ENCODE data around the gene ENHO. TPM values are rescaled to one million over a fixed set of nuclear protein-coding genes. Genes with fewer than 3 reads are reported as not detected.

The ENHO gene
- total RNA-seq, 6 experiments from 2014 or later: 1.5 to 2.7 (median 2.1) TPM

DNA sequence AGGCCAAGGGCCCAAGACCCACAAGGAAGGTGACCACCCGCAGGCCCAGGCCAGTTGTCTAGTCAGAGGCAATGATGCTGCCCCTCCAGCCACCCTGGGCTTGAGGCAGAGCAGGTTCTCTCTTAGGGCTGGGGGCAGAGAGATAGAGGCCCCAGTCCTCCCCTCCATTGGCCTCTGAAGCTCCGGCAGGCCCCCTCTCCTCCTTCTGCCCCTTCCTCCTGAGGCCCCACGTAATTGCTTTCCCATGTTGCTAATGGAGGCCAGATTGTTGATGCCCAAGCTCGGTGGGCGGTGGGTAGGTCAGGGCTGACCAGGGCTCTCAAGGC is 26.6 kb upstream of the ENHO start:
- H3K27ac ChIP-seq: no peak overlapping the region
- TF ChIP-seq POLR2A (IDR thresholded peaks at IDR 0.05): no peak
- TF ChIP-seq, protein P1, sequence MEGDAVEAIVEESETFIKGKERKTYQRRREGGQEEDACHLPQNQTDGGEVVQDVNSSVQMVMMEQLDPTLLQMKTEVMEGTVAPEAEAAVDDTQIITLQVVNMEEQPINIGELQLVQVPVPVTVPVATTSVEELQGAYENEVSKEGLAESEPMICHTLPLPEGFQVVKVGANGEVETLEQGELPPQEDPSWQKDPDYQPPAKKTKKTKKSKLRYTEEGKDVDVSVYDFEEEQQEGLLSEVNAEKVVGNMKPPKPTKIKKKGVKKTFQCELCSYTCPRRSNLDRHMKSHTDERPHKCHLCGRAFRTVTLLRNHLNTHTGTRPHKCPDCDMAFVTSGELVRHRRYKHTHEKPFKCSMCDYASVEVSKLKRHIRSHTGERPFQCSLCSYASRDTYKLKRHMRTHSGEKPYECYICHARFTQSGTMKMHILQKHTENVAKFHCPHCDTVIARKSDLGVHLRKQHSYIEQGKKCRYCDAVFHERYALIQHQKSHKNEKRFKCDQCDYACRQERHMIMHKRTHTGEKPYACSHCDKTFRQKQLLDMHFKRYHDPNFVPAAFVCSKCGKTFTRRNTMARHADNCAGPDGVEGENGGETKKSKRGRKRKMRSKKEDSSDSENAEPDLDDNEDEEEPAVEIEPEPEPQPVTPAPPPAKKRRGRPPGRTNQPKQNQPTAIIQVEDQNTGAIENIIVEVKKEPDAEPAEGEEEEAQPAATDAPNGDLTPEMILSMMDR (IDR thresholded peaks at IDR 0.05): no peak
- ATAC-seq (no peak), DNase-seq (no peak)
- H3K36me3 ChIP-seq: no peaks in the 10 kb centered on the region
- no peak overlapping the region for H3K4me3 ChIP-seq
- WGBS (ENCODE audit: insufficient coverage, low coverage, low lambda C conversion rate, missing lambda C conversion rate): no CpG with 5 or more reads among the region's 5 CpGs
- H3K9me3 ChIP-seq: no peaks in the 10 kb centered on the region
- intact Hi-C loops (cut with DNase I): no loop called here
- no peaks in the 10 kb centered on the region for H3K27me3 ChIP-seq
- H3K4me1 ChIP-seq: peaks cover 0 to 7% (median 2%) of the 10 kb centered on the region in 4 donors

- H3K36me3 ChIP-seq: no peaks in the 10 kb centered on the region
- no peak overlapping the region for H3K4me3 ChIP-seq
- intact Hi-C loops (cut with DNase I): loop anchor here in 1 of 2 donors (2.0 kb wide), 1 partner anchor 45 kb away; no protein-coding TSS in a partner anchor
- no peaks in the 10 kb centered on the region for H3K9me3 ChIP-seq
- DNase-seq (peak; percentile 78 to 80 (median 80)), ATAC-seq (peak; percentile 81 to 87 (median 85))
- H3K27me3 ChIP-seq: no peaks in the 10 kb centered on the region
- H3K27ac ChIP-seq: no peak overlapping the region
- 6% methylated on average over 13 of the region's 13 CpGs for WGBS (ENCODE audit: insufficient coverage, low coverage, low lambda C conversion rate, missing lambda C conversion rate)
- peaks cover 0 to 16% (median 8%) of the 10 kb centered on the region in 4 donors for H3K4me1 ChIP-seq
- TF ChIP-seq, protein P1 (IDR thresholded peaks at IDR 0.05): peak; percentile 83 to 91 (median 88)
- TF ChIP-seq POLR2A (IDR thresholded peaks at IDR 0.05): no peak
Observed at GRCh38 chr9:34547960-34548611, 25.3 kb upstream of the ENHO start.

GRCh38 chr9:34546834-34547827 is 24.3 kb upstream of the ENHO start:
- ATAC-seq (peak; percentile 63 to 74 (median 73)), DNase-seq (peak in 2 of 3 donors; percentile 66 to 77)
- no peak overlapping the region for H3K4me3 ChIP-seq
- TF ChIP-seq, protein P1 (IDR thresholded peaks at IDR 0.05): peak; percentile 59 to 74 (median 70)
- no peak for TF ChIP-seq POLR2A (IDR thresholded peaks at IDR 0.05)
- no peak overlapping the region for H3K27ac ChIP-seq
- peaks cover 0 to 17% (median 8%) of the 10 kb centered on the region in 4 donors for H3K4me1 ChIP-seq
- no peaks in the 10 kb centered on the region for H3K9me3 ChIP-seq
- no peaks in the 10 kb centered on the region for H3K27me3 ChIP-seq
- WGBS (ENCODE audit: insufficient coverage, low coverage, low lambda C conversion rate, missing lambda C conversion rate): 55% methylated on average over 11 of the region's 16 CpGs
- intact Hi-C loops (cut with DNase I): loop anchor here in 1 of 2 donors (2.0 kb wide), 1 partner anchor 46 kb away; no protein-coding TSS in a partner anchor
- H3K36me3 ChIP-seq: no peaks in the 10 kb centered on the region

DNA sequence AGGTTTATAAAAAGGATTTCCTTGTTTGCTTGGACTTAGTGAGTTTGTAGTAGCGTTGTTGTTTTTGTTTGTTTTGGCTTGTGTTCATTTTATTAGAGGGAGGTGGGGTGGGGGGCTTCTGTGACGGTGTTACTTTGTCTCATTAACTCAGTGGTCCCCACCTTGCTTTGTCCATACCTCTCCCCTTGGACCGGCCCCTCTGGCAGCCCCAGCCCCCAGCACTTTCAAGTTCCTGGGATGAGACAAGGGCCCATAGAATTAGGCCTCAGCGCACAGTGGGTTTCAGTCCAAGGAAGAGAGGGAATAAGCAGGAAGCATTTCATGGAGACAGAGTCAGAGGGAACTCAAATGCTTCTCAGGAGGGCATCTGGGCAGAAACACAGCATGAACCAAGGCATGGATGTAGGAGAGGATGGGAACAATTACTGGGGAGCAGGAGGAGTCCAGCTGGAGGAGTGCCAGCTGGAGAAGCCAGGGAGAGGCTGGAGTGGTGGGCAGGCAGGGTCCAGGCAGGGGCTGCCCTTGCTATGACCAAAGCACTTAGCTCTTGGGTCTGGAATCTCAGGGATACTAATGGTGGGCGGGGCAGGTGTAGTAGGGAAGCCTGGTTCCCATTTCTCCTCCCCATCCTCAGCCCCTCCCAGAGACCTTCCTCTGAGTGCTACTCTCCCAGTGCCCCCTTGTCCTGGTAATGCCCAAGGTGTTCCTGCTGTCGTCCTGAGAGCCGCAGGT is 23.5 kb upstream of the ENHO start:
- Histone ChIP-seq H3K9me3 (no peaks in the 10 kb centered on the region), H3K4me3 (no peak overlapping the region), H3K4me1 (peaks cover 0 to 17% (median 8%) of the 10 kb centered on the region in 4 donors), H3K27ac (no peak overlapping the region), H3K36me3 (no peaks in the 10 kb centered on the region), H3K27me3 (no peaks in the 10 kb centered on the region)
- DNase-seq: no peak
- TF ChIP-seq POLR2A (IDR thresholded peaks at IDR 0.05): no peak
- TF ChIP-seq, protein P1 (IDR thresholded peaks at IDR 0.05): no peak
- no peak for ATAC-seq
- intact Hi-C loops (cut with DNase I): loop anchor here in 1 of 2 donors (2.0 kb wide), 1 partner anchor 47 kb away; no protein-coding TSS in a partner anchor
- WGBS (ENCODE audit: insufficient coverage, low coverage, low lambda C conversion rate, missing lambda C conversion rate): 69% methylated on average over 7 of the region's 7 CpGs
